HG03196 (cell line): ENCODE measurements around the gene NAMPT.
"Not testable (repeated sequence)": the region's sequence is repeated elsewhere in the genome, so short reads cannot be mapped to it uniquely, and the experiment has no call there.

ENCODE experiments used
- ATAC-seq: cut with Tn5 transposase; IDR thresholded peaks from one replicate; pipeline ENCODE4 v1.9.1; 2021; ENCODE audit not compliant: unreplicated experiment

The NAMPT gene

DNA sequence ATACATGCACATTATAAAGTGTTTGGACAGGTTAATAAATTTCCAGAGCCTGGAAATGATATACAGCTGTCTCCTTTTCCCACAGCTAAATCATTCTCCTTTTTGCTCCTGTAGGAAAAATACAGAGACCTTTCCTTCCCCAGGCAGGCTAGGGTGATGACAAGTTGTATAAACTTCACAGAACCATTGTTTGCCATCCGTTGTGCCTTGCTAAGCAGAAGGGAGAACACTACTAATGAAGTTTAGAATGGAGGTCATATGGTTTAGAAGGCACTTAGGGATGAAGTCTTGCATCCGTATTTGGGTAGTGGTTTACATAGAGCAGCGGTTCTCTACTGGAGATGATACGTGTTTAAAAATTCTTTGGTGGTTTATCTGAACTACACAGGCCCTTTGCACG lies 46.0 kb downstream of the NAMPT start:
- ATAC-seq: no peak

DNA sequence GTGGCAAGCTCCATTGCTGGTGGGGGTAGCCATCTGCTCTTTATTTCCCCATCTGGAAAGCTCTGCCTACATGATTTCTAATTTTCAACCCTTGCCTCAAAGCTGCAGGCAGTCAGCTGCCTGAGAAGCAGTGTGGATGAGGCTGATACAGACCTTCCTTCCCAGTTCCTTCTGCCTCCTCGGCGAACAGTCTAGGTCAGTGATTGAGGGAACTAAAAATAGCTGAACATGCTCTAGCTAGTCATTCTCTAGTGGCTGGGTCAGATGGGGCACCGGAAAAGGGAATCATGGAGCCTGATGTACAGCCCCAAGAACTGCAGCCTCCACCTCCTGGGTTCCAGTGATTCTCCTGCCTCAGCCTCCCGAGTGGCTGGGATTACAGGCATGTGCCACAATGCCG lies 48.7 kb downstream of the NAMPT start:
- no peak for ATAC-seq

DNA sequence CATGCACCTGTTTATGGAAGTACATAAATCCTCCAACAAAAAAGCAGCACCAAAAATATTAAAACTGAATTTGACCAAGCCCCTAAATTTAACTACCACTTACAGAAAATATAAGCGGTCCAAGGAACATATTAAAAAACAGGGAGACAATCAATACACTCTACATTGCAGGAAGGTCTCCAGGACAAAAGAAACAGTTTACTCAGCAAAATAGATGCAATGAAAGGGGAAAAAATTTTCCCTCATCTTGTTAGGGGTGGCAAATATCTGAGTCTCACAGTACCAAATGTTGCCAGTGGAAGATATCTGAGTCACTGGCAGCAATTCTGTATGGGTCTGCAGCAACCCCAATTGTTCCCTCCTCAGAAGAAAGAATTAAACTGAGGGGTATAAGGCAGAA lies 50.4 kb downstream of the NAMPT start:
- no peak for ATAC-seq

DNA sequence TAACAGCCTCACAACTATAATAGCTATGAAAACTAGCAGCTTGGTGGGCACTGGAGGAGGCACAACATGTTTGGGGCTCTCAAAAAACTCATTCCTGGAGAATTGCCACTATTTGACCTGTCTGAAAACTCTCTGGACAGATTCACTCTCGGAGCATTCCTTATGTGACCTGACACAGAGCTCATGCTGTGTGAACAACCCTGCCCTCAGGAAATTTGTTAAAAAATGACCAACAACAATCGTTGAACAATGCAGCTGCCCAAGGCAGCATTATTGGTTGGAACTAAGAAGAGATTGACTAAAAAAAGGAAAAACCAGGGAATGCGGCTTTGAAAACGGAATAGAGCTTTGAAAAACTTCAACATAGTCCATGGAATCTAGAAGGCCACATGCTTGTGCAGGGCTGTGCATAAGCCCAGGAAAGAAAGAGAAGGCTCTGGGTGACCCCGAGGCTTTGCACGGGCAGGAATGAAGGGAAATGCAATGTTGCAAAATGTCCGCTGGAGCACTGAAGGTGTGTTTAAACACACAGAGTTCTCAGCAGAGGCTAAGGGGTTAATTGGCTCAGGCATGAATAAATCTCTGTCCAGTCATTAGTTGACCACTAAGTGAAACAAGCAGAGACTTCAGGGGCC lies 52.8 kb downstream of the NAMPT start:
- no peak for ATAC-seq

DNA sequence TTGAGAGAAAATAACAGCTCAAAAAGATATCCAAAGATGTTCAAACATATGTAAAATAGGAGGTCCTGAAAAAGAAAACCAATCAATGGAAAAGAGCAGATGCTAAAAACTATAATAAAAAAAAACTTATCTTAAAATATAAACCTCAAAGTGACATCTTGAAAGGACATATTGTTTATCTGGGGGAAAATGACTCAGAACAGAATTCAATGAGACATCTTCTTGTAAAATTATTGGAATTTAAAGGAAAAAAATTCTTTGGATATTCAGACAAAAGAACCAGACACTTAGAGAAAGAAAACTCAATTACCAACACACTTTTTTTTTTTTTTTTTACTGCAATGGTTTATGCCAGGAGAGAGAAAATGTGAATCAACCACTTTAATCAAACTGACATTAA lies 58.9 kb downstream of the NAMPT start:
- ATAC-seq: no peak

DNA sequence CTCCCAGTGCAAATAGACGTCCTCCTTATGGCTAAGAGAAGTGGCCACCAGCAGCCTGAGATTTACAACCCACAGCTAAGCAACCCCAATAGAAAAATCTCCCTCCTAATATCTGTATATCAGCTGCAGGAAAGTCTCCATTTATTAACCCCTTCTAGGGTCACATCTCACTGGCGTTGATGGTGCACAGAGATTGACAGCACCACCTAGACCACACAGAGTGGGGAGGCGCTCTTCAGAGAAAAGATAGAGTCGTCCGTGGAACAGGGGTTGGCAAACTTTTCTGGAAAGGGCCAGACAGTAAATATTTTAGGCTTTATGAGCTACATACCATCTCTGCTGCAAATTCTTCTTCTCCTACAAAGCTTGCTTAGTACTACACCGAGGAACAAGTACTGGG lies 60.0 kb downstream of the NAMPT start:
- ATAC-seq: no peak

DNA sequence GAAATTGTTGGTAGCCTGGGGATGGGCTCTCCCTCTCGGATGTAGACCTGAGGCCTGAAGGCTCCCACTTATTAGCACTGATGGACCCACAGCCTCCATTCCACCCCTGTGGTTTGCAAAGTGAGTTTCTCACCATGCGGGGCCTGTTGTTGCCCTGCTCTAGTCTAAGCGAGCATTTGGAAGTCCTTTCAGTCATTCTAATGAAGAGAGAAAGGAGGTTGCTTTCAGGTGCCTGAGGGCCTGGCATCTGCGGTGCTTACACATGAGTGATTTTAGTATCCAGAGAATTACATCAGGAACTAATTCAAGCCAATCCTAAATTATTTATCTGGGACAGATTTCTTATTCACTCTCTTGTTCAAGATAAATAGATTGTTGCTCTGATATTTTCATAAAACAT lies 61.6 kb downstream of the NAMPT start:
- no peak for ATAC-seq

DNA sequence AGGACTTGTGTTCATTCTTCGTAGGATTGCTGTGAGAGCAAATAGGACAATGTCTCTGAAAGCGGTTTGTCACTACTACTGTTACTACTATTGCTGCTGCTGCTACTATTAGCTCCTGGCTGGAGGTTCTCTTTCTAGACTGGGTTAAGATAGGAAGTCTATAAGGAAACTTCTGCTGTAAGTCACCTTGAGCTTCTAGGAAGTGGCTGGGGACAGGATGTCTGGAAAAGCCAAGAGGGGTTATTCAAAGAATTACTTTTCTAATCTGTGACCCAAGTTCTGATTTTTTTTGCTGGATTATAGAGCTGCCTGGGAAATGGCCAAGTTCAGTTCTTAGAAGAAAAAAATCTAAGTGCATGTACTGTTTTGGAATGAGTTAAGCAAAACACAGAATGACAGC lies 62.2 kb downstream of the NAMPT start:
- no peak for ATAC-seq

DNA sequence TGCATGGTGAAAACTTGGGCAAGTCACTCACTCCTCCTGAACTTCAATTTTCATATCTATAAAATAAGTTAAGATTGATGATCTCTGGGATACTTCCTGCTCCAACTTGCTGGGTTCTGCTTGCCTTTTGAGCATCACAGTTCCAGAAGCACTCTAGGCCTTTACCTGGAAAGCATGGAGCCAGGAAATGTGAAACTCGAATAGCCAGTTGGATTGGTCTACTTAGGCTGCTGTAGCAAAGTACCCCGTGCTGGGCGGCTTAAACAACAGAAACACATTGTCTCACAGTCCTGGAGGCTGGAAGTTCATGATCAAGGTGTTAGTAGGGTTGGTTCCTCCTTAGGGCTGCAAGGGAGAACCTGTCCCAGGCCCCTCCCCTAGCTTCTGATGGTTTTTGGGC lies 64.5 kb downstream of the NAMPT start:
- ATAC-seq: no peak

DNA sequence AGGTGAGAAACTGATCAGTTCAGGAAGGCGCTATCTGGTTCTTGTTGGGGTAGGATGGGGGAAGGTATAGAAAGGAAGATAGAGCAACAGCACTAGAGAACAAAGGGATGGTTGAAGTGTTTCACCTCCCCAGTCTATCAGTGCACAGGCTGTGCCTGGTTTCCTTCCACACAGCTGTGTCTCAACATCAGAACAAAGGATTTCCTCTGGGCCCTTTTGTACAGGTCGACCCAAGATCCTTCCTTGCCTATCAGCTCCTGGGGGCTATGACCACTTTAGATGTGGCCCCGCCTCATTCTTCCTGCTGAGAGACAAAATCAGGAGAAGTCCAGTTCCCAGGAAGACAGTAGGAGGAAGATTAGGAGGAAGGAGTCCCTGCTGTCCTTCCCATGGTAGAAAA lies 65.6 kb downstream of the NAMPT start:
- ATAC-seq: no peak

DNA sequence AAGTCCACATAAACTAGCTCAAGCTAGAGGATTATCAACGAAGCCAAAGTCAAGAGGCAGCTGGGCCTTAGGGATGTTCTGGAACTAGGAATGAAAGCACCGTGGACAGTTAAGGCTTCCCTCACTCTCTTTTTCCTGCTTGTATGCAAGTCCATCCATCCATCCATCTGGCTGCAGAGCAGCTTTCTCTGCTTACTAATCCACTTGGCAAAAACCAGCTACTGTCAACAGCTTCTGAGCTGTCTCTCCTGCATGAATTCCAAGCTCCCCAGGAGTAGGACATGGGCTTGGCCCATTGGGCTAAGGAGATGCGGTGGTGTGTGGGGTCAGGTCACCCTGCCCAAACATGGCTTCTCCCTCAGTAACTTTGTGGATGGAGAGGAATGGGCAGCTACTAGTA lies 66.2 kb downstream of the NAMPT start:
- no peak for ATAC-seq

DNA sequence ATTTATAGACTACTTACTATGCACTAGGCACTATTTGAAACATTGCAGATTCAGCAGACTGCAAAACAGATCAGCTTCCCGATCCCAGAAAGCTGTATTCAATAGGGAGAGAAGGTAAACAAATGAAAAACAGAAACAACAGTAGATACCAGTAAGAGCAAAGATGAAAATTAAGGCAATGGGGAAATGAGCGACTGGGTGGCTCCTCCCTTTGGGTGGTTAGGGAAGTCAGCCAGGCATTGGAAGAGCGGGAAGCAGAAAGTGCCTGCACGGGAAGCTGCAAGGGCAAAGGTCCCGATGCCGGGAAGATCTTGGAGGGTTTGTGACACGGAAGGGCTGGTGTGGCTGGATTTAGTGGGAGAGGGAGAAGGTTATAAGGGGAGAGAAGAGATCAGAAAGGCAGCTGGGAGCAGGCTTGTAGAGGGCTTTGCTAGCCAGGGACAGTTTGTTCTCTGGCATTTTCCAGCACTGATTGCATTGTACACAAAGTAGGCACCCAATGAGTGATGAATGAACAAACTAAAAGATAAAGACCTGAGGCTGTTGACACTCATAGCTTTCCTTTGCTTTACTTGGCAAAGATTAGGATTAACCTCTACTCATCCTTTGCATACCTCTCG lies 67.8 kb downstream of the NAMPT start:
- ATAC-seq: no peak

DNA sequence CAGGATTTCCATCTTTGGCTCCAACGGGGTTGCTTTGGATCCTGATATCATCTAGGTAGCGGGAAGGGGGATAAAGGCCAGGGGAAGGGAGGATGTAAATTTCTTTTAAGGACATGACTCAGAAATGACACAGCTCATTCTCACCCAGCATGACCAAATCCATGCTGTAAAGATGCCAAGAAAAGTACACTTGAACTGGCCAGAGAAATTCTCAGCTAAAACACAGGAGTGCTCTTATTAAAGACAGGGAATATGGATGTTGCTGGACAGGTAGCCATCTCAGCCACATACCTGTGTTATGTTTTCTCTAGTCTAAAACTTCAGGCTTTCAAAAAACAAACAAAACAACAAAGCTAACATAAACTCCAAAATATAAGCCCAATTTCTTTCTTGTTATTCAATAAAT lies 68.3 kb downstream of the NAMPT start:
- ATAC-seq: no peak

DNA sequence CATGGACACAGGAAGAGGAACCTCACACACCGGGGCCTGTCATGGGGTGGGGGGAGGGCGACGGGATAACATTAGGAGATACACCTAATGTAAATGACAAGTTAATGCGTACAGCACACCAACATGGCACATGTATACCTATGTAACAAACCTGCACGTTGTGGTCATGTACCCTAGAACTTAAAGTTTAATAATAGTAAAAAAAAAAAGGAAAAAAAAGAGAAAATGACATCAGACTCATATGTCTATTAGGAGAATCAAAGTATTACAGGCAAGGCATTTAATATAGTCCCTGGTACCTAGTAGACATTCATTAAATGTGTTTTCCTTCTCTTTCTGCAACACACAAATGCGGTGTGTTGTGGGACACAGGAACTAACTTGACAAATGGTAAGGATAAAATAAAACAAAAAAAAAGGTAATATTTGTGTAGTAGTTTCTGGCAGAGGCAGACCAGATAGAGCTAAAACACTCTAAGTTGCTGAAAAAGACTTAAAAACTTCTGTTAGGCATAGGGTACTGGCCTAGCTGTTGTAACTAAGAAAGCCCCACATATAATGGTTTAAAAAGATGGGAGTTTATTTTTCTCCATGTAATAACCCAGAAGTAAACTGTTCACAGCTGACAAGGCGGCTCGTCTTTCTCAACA lies 68.8 kb downstream of the NAMPT start:
- no peak for ATAC-seq

DNA sequence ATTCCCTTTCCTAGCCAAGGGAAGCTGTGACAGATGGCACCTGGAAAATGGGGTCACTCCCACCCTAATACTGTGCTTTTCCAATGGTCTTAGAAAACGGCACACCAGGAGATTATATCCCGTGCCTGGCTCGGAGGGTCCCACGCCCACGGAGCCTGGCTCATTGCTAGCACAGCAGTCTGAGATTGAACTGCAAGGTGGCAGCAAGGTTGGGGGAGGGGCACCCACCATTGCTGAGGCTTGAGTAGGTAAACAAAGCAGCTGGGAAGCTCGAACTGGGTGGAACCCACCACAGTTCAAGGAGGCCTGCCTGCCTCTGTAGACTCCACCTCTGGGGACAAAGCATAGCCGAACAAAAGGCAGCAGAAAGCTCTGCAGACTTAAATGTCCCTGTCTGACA lies 75.8 kb downstream of the NAMPT start:
- not testable (repeated sequence) for ATAC-seq

DNA sequence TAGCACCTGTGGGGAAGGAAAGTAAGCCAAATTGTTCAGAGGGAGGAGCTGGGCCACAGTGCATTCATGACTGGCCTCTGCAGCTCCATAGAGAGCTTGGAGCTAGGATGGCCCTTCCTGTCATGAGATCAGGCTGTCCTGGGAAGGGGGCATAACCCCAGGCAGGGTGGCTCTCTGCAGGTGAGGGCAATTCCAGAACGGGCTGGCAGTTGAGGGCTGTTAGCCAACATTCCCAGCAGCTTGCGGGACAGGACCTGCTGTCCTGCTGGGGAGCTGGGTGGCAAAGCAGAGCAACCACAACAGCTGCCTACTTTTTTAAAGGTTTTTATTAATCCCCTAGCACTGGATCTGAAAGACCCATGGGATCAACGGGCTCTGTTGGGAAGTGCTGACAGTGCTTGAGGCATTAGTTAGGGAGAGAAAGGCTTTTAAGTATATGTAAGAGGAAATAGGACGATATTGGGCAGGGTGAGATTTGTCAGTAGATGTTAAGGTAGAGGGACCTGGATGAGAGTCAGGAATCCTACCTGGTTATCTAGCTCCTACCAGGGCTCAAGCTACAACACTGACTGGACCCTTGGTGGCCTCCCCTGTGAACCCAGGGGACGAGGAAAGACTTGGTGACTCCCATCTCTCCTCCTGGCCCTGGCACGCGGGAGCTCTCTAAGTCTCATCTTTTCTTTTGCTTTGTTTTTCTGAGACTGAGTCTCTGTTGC lies 77.8 kb downstream of the NAMPT start:
- ATAC-seq: no peak

DNA sequence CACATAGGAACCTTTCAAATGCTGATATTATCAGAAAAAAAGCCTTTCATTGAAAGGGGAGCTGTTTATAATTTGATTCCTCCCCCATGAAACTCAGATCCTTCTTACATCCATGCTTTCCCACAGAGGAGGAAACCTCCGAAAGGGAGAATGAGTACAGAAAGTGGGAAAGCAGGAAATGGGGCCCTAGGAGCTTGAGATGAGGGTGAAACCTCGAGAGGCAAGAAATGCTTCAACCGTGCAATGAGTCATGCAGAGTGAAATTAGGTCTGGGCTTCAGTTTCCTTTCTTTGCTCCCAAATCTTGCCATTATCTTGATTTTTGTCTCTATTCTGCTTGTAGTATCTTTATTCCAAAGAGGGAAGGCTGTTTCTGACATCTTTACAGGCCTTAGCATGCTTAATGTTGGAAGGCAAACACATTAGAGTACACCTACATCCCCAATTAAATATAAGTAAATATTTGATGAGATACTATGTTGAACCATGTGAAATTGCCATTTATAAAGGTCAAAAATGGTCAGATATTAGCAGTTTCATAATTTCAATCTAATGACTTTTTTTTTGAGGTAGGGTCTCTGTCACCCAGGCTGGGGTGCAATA lies 79.1 kb downstream of the NAMPT start:
- ATAC-seq: no peak

DNA sequence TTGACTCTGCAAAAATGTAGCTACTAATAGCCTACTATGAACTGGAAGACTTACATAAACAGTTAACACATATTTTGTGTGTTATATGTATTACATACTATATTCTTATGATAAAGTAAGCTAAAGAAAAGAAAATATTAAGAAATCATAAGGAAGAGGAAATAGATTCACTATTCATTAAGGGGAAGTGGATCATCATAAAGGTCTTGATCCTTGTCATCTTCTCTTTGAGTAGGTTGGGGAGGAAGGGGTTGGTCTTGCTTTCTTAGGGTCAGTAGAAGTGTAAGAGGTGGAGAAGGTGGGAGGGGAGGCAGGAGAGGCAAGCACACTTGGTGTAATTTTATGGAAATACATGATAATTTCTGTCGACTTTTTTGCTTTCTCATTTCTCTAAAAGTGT lies 81.3 kb downstream of the NAMPT start:
- no peak for ATAC-seq

DNA sequence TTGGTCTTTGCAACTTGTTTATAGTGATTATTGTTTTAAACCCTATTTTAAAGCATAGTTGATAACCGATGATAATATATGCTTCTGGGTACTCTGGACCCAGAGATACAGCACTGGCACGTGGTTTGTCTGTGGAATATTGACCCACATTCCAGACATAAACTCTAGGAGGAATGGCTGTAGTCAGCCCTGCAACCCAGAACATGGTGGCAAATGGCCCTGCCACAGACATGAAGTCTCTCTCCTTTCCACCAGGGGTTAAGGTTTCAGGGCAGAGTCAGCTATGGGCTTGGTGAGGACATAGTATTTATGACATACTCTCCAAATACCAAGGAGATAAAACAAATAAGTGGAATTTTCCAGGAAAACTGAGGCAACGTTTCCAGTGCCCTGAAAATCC lies 83.6 kb downstream of the NAMPT start:
- ATAC-seq: no peak

DNA sequence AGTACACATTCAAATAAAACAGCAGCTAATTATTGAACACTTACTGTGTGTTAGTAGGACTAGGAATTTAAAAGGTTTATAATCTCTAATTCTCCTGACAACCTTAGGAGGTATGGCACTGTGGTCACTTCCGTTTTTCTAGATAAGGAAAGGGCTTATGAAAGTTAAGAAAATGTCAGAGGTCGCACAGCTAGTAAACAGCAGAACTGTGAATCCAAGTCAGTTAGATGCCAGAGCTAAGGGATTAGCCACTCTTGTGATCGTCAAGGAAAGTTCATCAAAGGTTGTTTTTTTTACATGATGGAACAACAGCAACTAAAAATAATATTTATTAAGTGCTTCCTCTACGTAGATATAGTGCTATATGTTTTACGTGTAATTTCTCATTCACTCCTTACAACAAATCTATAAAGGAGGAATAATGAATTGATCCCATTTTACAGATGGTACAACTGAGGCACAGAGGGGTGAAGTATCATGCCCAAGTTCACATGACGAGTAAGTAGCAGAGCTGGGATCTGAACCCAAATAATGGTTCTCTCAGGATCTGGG lies 84.9 kb downstream of the NAMPT start:
- no peak for ATAC-seq

DNA sequence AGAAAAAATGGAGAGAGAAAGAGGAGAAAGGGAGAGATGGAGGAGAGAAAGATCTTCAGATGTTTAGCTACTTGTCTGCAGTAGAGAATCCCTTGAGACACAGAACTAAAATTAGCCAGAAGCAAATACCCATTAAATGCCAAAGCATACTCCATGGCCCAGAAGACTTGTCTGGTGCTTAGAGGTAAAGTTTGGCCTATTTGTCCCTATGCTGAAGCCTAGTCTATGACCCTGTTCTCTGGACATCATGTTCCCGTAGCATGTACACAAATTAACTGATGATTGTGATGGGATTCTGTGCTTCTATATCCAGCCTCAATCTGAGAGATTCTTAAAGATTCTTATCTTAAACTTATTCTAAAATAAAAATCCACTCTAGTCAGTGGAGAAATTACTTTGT lies 85.8 kb downstream of the NAMPT start:
- ATAC-seq: no peak
